ENCODE data around the gene APPL2. TPM values are rescaled to one million over a fixed set of nuclear protein-coding genes. Genes with fewer than 3 reads are reported as not detected.
"Not testable (repeated sequence)": the region's sequence is repeated elsewhere in the genome, so short reads cannot be mapped to it uniquely, and the experiment has no call there.

APPL2 gene
- total RNA-seq, 1 experiment from 2014 or later: 36.9 TPM

GRCh38 chr12:105256921-105257320 is 20.9 kb upstream of the APPL2 start:
- peak; percentile 78 for DNase-seq (ENCODE audit: low read depth)

GRCh38 chr12:105256431-105256830 is 20.5 kb upstream of the APPL2 start:
- DNase-seq (ENCODE audit: low read depth): not testable (repeated sequence)

- no peak for DNase-seq (ENCODE audit: low read depth)
Measured at GRCh38 chr12:105256011-105256410, 20.0 kb upstream of the APPL2 start.

- DNase-seq (ENCODE audit: low read depth): peak; percentile 88
Measured at GRCh38 chr12:105253866-105254513, 18.0 kb upstream of the APPL2 start.

- no peak for DNase-seq (ENCODE audit: low read depth)
Measured at GRCh38 chr12:105252901-105253300, 16.9 kb upstream of the APPL2 start.

GRCh38 chr12:105245776-105246427 is 9.9 kb upstream of the APPL2 start:
- DNase-seq (ENCODE audit: low read depth): not testable (repeated sequence)

GRCh38 chr12:105245291-105245690 is 9.3 kb upstream of the APPL2 start:
- DNase-seq (ENCODE audit: low read depth): no peak

- DNase-seq (ENCODE audit: low read depth): no peak
Measured at GRCh38 chr12:105240228-105240627, 4.3 kb upstream of the APPL2 start.

GRCh38 chr12:105239304-105239703 is 3.3 kb upstream of the APPL2 start:
- no peak for DNase-seq (ENCODE audit: low read depth)

GRCh38 chr12:105237666-105238065 is 1.7 kb upstream of the APPL2 start:
- no peak for DNase-seq (ENCODE audit: low read depth)

GRCh38 chr12:105235281-105235731 is 668 bp downstream of the APPL2 start:
- DNase-seq (ENCODE audit: low read depth): peak; percentile 33

- no peak for DNase-seq (ENCODE audit: low read depth)
Measured at GRCh38 chr12:105234197-105234596, 1.8 kb downstream of the APPL2 start.

- no peak for DNase-seq (ENCODE audit: low read depth)
Measured at GRCh38 chr12:105233041-105233905, 2.7 kb downstream of the APPL2 start.

GRCh38 chr12:105231396-105231795 is 4.6 kb downstream of the APPL2 start:
- DNase-seq (ENCODE audit: low read depth): no peak

- no peak for DNase-seq (ENCODE audit: low read depth)
Measured at GRCh38 chr12:105229371-105229770, 6.6 kb downstream of the APPL2 start.

- no peak for DNase-seq (ENCODE audit: low read depth)
Measured at GRCh38 chr12:105228966-105229365, 7.0 kb downstream of the APPL2 start.

- peak; percentile 88 for DNase-seq (ENCODE audit: low read depth)
Measured at GRCh38 chr12:105228494-105228893, 7.5 kb downstream of the APPL2 start.

- no peak for DNase-seq (ENCODE audit: low read depth)
Measured at GRCh38 chr12:105227879-105228278, 8.1 kb downstream of the APPL2 start.

GRCh38 chr12:105226219-105226618 is 9.8 kb downstream of the APPL2 start:
- DNase-seq (ENCODE audit: low read depth): peak; percentile 86

GRCh38 chr12:105225505-105226015 is 10.4 kb downstream of the APPL2 start:
- no peak for DNase-seq (ENCODE audit: low read depth)

- no peak for DNase-seq (ENCODE audit: low read depth)
Measured at GRCh38 chr12:105224399-105224798, 11.6 kb downstream of the APPL2 start.

GRCh38 chr12:105223884-105224283 is 12.1 kb downstream of the APPL2 start:
- DNase-seq (ENCODE audit: low read depth): no peak

Measured in LHCN-M2 (cell line).